ENCODE measurements around the gene CEMIP. TPM values are rescaled to one million over a fixed set of nuclear protein-coding genes. Genes with fewer than 3 reads are reported as not detected.

The CEMIP gene
- total RNA-seq, 3 donors from 2014 or later = under 0.01 to 0.66 (median 0.59) TPM

GRCh38 chr15:80986487-80986886, 207.3 kb downstream of the CEMIP start:
- intact Hi-C loops (cut with DNase I; ENCODE audit: low total_unique reads) = no loop called here
- Histone ChIP-seq H3K4me3 (no peak overlapping the region), H3K4me1 (peaks cover 0 to 5% of the 10 kb centered on the region in 2 donors), H3K27me3 (no peaks in the 10 kb centered on the region), H3K36me3 (no peaks in the 10 kb centered on the region), H3K27ac (no peak overlapping the region), H3K9me3 (no peaks in the 10 kb centered on the region)
- no peak for DNase-seq (ENCODE audit: low spot score in 2 of 2)
- TF ChIP-seq POLR2A (IDR thresholded peaks at IDR 0.05) = no peak
- TF ChIP-seq, protein P1, sequence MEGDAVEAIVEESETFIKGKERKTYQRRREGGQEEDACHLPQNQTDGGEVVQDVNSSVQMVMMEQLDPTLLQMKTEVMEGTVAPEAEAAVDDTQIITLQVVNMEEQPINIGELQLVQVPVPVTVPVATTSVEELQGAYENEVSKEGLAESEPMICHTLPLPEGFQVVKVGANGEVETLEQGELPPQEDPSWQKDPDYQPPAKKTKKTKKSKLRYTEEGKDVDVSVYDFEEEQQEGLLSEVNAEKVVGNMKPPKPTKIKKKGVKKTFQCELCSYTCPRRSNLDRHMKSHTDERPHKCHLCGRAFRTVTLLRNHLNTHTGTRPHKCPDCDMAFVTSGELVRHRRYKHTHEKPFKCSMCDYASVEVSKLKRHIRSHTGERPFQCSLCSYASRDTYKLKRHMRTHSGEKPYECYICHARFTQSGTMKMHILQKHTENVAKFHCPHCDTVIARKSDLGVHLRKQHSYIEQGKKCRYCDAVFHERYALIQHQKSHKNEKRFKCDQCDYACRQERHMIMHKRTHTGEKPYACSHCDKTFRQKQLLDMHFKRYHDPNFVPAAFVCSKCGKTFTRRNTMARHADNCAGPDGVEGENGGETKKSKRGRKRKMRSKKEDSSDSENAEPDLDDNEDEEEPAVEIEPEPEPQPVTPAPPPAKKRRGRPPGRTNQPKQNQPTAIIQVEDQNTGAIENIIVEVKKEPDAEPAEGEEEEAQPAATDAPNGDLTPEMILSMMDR (IDR thresholded peaks at IDR 0.05) = no peak
- TF ChIP-seq POLR2AphosphoS5 (IDR thresholded peaks at IDR 0.05) = no peak

- H3K27me3 ChIP-seq = no peaks in the 10 kb centered on the region
- H3K36me3 ChIP-seq = no peaks in the 10 kb centered on the region
- DNase-seq (ENCODE audit: low spot score in 2 of 2) = no peak
- no peak overlapping the region for H3K27ac ChIP-seq
- H3K4me3 ChIP-seq = peak overlapping the region; percentile 81 to 92 (median 85)
- intact Hi-C loops (cut with DNase I; ENCODE audit: low total_unique reads) = no loop called here
- H3K9me3 ChIP-seq = no peaks in the 10 kb centered on the region
- peaks cover 0 to 5% of the 10 kb centered on the region in 2 donors for H3K4me1 ChIP-seq
- no peak for TF ChIP-seq POLR2A (IDR thresholded peaks at IDR 0.05)
- TF ChIP-seq POLR2AphosphoS5 (IDR thresholded peaks at IDR 0.05) = no peak
- TF ChIP-seq, protein P1 (IDR thresholded peaks at IDR 0.05) = no peak
Measured at GRCh38 chr15:80988148-80988796, 209.1 kb downstream of the CEMIP start.

GRCh38 chr15:80989081-80989517, 209.9 kb downstream of the CEMIP start:
- Histone ChIP-seq H3K27me3 (no peaks in the 10 kb centered on the region), H3K36me3 (no peaks in the 10 kb centered on the region), H3K4me3 (peak overlapping the region; percentile 81 to 92 (median 85)), H3K9me3 (no peaks in the 10 kb centered on the region), H3K27ac (peak overlapping the region; percentile 93 to 97), H3K4me1 (peaks cover 0 to 5% of the 10 kb centered on the region in 2 donors)
- intact Hi-C loops (cut with DNase I; ENCODE audit: low total_unique reads) = no loop called here
- no peak for DNase-seq (ENCODE audit: low spot score in 2 of 2)
- TF ChIP-seq, protein P1 (IDR thresholded peaks at IDR 0.05) = no peak
- TF ChIP-seq POLR2AphosphoS5 (IDR thresholded peaks at IDR 0.05) (no peak), POLR2A (IDR thresholded peaks at IDR 0.05) (no peak)

GRCh38 chr15:80989518-80990478, 210.6 kb downstream of the CEMIP start, which contains the start of gene MESD:
MESD (minus strand) TSS chr15:80989819; CDS start chr15:80989791, 28 bp downstream.
- TF ChIP-seq, protein P1 (IDR thresholded peaks at IDR 0.05) = no peak
- peak; percentile 59 for TF ChIP-seq POLR2A (IDR thresholded peaks at IDR 0.05)
- peak; percentile 72 to 93 (median 88) for TF ChIP-seq POLR2AphosphoS5 (IDR thresholded peaks at IDR 0.05)
- intact Hi-C loops (cut with DNase I; ENCODE audit: low total_unique reads) = no loop called here
- H3K4me1 ChIP-seq = peaks cover 0 to 5% of the 10 kb centered on the region in 2 donors
- no peaks in the 10 kb centered on the region for H3K27me3 ChIP-seq
- H3K9me3 ChIP-seq = no peaks in the 10 kb centered on the region
- H3K27ac ChIP-seq = peak within 1 kb of the TSS; percentile 93 to 97
- peak within 1 kb of the TSS; percentile 81 to 92 (median 85) for H3K4me3 ChIP-seq
- H3K36me3 ChIP-seq = no peaks in the 10 kb centered on the region
- DNase-seq (ENCODE audit: low spot score in 2 of 2) = peak; percentile 95 to 98

Measured in breast epithelium (tissue), 4 donors.